ENCODE measurements around the gene CHST11.

The CHST11 gene

GRCh38 chr12:104490186-104490585 lies 33.4 kb downstream of the CHST11 start:
- Histone ChIP-seq H3K27me3 (ENCODE audit: low read length) (no peaks in the 10 kb centered on the region), H3K9me3 (ENCODE audit: insufficient read depth, low read length) (no peaks in the 10 kb centered on the region), H3K36me3 (ENCODE audit: low read length) (no peaks in the 10 kb centered on the region), H3K4me2 (ENCODE audit: low read depth, low read length, poor library complexity, severe bottlenecking) (no peak overlapping the region), H3K9ac (ENCODE audit: low read length) (no peak overlapping the region), H3K4me3 (ENCODE audit: insufficient read depth, low read length, poor library complexity, severe bottlenecking) (no peak overlapping the region), H3K9me2 (replicated peaks; ENCODE audit: insufficient read depth, low read length) (no peaks in the 10 kb centered on the region), H2AFZ (ENCODE audit: low read depth, low read length, severe bottlenecking) (no peak overlapping the region), H3K79me2 (ENCODE audit: insufficient read depth, low read length) (no peaks in the 10 kb centered on the region), H4K20me1 (ENCODE audit: low read depth, low read length) (no peaks in the 10 kb centered on the region), H3K27ac (ENCODE audit: low read depth, low read length) (no peak overlapping the region), H3F3A (ENCODE audit: insufficient read depth) (no peaks in the 10 kb centered on the region)
- TF ChIP-seq CTCF (IDR thresholded peaks at IDR 0.05; ENCODE audit: insufficient read depth, low read length, poor library complexity, severe bottlenecking) (no peak), EZH2phosphoT487 (conservative IDR thresholded peaks at IDR 0.05; ENCODE audit: low read length) (no peak)

- Histone ChIP-seq H3K9ac (ENCODE audit: low read length) (no peak overlapping the region), H3K36me3 (ENCODE audit: low read length) (no peaks in the 10 kb centered on the region), H3K9me2 (replicated peaks; ENCODE audit: insufficient read depth, low read length) (no peaks in the 10 kb centered on the region), H3K79me2 (ENCODE audit: insufficient read depth, low read length) (no peaks in the 10 kb centered on the region), H4K20me1 (ENCODE audit: low read depth, low read length) (no peaks in the 10 kb centered on the region), H2AFZ (ENCODE audit: low read depth, low read length, severe bottlenecking) (no peak overlapping the region), H3K9me3 (ENCODE audit: insufficient read depth, low read length) (no peaks in the 10 kb centered on the region), H3K4me2 (ENCODE audit: low read depth, low read length, poor library complexity, severe bottlenecking) (no peak overlapping the region), H3K27me3 (ENCODE audit: low read length) (no peaks in the 10 kb centered on the region), H3F3A (ENCODE audit: insufficient read depth) (no peaks in the 10 kb centered on the region), H3K27ac (ENCODE audit: low read depth, low read length) (no peak overlapping the region), H3K4me3 (ENCODE audit: insufficient read depth, low read length, poor library complexity, severe bottlenecking) (no peak overlapping the region)
- no peak for TF ChIP-seq CTCF (IDR thresholded peaks at IDR 0.05; ENCODE audit: insufficient read depth, low read length, poor library complexity, severe bottlenecking)
- no peak for TF ChIP-seq EZH2phosphoT487 (conservative IDR thresholded peaks at IDR 0.05; ENCODE audit: low read length)
Measured at GRCh38 chr12:104490850-104491249, 34.1 kb downstream of the CHST11 start.

GRCh38 chr12:104493496-104493895 lies 36.7 kb downstream of the CHST11 start:
- Histone ChIP-seq H3F3A (ENCODE audit: insufficient read depth) (no peaks in the 10 kb centered on the region), H4K20me1 (ENCODE audit: low read depth, low read length) (no peaks in the 10 kb centered on the region), H3K79me2 (ENCODE audit: insufficient read depth, low read length) (no peaks in the 10 kb centered on the region), H3K4me2 (ENCODE audit: low read depth, low read length, poor library complexity, severe bottlenecking) (no peak overlapping the region), H3K36me3 (ENCODE audit: low read length) (no peaks in the 10 kb centered on the region), H3K27me3 (ENCODE audit: low read length) (no peaks in the 10 kb centered on the region), H3K9me2 (replicated peaks; ENCODE audit: insufficient read depth, low read length) (no peaks in the 10 kb centered on the region), H3K27ac (ENCODE audit: low read depth, low read length) (no peak overlapping the region), H3K9me3 (ENCODE audit: insufficient read depth, low read length) (no peaks in the 10 kb centered on the region), H3K4me3 (ENCODE audit: insufficient read depth, low read length, poor library complexity, severe bottlenecking) (no peak overlapping the region), H3K9ac (ENCODE audit: low read length) (no peak overlapping the region), H2AFZ (ENCODE audit: low read depth, low read length, severe bottlenecking) (no peak overlapping the region)
- TF ChIP-seq EZH2phosphoT487 (conservative IDR thresholded peaks at IDR 0.05; ENCODE audit: low read length) = no peak
- no peak for TF ChIP-seq CTCF (IDR thresholded peaks at IDR 0.05; ENCODE audit: insufficient read depth, low read length, poor library complexity, severe bottlenecking)
